HG03442 (cell line): ENCODE measurements around the gene ITIH3.

Source experiments
- ATAC-seq: cut with Tn5 transposase; IDR thresholded peaks from one replicate; pipeline ENCODE4 v1.9.1; 2021; ENCODE audit warnings: mild to moderate bottlenecking, moderate library complexity; ENCODE audit not compliant: unreplicated experiment

ITIH3 gene

DNA sequence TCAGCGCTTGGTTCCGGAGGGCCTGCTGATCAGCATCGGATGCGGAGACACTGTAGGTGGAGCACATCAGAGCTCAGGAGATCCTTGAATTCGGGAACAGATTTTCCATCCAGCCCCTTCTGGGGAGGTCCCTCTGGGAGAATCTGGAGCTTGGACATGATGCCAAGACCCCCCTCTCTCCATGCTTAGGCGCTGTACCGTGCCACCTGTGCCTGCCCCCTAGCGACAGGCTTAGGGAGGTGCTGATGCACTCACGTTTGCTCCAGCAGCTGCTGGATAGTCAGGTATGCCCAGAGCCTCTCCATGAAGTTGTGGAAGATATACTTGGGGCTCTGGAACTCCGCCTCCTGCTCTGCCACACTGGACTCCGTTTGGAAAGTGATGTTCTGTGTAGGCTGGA, 26.1 kb downstream of the ITIH3 start:
- ATAC-seq, result no peak

DNA sequence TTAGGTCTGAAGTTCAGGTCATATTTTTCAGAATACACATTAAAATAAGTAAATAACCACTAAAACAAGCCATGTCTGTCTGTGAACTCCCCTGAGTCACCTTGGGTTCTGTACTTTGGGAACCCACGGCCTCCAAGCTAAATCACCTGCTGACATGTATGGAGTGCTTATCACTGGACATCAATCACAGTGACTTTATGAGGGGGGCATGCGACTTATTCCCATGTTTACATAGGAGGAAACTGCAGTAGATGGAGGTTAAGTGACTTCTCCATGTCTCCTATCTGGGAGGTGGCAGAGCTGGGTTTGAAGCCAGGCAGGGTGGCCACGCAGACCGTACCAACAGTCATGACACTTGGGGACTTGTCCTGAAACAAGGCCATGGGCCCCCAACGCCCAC, 27.8 kb downstream of the ITIH3 start:
- ATAC-seq, result no peak

DNA sequence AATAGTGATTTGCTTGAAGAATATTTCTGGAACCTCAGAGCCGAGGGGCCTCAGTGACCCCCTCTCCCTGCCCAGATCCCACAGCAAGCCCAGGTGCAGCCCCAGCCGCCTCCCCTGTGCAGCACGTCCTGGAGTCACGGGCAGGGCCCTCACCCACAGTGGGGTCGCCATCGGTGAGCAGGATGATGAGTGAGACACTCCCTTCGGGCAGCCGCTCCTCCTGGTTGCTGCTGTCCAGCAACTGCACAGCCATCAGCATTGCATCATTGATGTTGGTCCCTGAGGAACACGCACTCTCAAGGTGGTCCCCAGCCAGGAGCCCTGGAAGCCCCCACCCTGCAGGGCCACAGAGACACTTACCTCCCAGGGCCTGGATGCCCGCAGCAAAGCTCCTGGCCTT, 29.4 kb downstream of the ITIH3 start:
- no peak for ATAC-seq

DNA sequence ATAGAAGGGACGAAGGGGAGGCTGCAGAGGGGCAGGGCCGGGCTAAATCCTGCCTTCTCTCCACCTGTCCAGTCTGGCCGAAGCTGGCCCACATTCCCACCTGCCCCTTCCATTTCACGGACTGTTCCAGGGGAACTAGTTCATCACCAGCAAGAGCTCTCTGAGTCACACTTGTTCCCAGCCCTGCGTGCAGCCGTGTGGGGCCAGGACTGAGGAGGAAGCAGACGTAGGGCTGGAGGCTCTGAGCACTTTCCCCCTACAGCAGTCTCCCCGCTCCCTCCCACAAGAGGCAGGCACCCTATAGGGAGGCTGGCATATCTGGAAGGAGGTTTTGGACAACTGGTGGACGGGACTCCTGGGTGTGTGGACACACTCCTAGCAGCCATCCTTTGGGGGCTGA, 32.8 kb downstream of the ITIH3 start:
- ATAC-seq, result no peak

DNA sequence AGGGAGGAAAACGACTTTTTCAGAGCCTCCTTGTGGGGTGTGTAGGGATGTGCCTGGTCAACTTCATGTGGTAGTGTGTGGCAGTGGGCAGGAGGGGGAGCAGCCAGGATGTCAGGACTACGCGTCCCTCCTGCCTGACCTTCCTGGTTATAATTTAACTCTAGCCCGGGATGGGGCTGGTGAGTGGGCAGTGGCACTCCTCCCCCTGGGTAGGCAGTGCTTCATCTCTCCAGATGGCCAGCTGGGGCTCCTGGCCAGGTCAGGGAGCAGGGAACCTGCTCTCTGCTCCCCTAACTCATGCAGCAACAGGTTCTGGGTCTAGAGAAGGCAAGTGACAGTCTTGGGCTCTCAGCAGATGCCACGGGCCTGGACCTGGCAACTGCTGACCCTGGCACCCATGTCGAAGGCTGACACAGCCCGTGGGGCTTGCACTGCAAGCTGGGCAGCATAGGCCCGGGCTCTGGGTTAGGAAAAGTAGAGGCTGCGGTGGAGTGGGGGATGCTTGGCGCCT, 33.3 kb downstream of the ITIH3 start:
- ATAC-seq, result no peak

DNA sequence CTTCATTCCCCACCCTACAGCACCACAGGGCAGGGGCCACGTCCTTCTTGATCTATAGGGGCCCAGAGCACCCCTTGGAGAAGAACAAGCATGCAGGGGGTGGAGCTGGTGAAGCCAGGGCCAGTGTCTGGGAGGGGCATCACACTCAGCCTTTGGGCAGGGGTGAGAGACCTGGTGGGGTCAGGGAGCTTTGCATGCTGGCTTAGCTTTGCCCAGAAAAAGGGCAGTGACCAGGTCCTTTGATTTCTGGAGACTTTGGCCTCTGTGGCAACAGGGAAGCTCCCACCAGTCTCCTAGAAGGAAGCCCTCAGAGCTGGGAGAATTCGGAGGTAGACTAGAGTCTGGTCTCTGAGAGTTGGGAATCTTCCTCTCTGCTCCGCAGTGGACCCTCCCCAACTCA, 34.9 kb downstream of the ITIH3 start:
- no peak for ATAC-seq

DNA sequence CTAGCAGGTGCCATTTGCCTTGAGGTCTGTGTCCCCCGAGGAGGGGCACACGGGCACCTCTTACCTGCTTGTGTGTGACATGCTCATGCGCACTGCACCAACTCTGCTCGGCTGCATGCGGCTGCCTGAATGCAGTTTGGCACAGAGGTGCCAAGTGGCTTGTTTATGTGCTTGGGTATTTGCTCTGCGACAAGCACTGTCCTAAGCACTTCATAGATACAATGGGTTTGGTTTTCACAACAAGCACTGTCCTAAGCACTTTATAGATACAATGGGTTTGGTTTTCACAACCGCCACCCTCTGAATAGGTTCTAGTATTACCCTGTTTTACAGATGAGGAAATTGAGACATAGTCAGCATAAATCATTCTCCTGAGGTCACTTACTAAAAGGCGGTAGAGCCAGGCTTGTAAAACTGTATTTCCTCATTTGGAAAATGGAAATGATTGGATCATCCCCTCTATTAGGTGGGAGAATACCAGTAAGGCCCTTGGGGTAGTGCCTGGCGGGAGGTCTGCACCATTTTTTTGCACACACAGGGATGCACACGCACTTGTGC, 35.4 kb downstream of the ITIH3 start:
- no peak for ATAC-seq

DNA sequence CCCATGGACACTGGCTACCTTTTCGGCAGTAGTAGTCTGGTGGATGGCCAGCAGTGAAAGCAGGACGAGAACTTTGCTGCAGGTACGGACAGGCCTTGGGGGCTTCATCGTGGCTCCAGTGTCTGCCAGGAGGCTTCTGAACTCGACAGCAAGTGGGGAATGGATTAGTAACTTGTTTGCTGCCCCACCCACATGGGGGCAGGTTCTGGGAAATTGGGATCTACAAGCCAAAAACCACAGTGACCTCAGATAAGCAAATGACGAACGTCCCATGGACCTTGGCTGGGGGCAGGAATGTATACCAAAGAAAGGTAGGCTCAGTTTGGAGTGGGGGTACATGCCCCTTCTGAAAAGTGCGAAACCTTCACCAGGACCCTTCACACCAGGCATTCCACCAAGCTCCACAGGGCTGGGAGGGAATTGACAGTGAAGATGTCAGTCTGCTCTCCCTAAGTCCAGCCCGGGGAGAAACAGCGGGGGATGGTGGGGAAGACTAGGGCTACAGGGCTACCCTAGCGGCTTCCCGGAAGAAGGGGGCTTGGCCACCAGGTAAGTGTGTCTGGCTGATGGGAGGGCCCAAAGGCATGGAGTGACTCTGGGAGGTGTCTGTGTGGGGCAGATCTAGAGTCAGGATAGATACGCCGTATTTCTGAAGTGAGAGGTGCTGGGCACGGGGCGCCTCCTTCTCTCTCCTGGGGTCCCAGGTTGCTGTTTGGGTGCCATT, 36.1 kb downstream of the ITIH3 start, which contains the start of gene ITIH4:
TSS of gene ITIH4 (minus strand) at position 138 of the 724 bp plus-strand sequence. CDS start at position 108, 30 bp downstream.
- no peak for ATAC-seq

DNA sequence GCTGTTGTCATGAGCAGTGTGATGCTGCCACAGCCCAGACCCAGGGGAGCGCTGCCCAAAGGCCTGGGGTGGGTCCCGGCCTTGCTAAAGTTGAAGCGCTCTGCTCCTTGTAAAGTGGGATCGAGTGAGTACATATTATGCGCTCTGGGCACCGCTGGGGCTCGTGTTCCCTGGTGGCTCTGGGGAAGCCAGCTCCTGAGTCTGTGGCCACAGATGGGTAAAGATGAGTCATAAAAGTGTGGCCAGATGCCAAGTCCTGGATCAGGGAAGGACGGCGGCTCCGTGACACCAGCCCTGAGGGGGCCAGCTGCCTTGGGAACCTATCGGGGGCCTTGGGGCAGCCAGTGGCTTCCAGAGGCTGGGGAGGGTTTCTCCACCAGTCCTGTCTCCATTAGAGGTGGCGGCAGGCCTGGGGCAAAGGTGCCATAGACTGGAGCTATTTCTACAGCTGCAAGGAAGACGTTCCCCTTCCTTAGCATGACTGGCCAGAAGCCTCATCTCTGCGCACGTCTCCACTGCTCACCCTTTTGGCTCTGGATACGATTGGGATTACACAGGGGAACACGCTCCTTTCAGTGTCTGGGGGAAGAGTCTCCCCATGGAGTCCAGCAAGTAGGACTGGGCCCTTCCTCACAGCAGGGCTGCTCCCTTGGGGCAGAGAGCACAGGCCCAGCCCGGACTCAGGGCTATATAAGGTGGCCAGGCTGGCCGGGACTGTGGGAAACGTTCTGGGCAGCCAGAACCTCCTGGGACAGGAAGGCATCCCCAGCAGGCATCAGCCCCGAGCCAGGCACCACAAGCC, 37.1 kb downstream of the ITIH3 start:
- no peak for ATAC-seq

DNA sequence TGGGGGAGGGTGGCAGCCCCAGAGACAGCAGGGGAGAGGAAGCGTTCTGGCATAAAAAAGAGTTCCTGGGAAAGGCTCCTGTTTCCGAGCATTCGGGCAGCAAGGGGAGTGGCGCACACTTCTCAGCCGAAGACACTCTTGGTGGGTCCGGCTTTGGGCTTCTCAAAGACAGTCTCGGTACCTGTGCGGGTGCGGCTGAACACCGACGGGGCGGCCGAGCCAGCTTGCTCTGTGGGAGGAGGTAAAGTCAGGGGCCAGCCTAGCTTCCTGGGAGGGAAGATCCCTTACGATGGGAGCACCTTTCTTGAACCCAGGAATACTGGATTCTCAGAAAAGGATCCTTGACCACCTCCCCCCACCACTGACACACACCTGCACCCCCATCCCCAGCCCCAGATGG, 38.6 kb downstream of the ITIH3 start:
- ATAC-seq, result no peak

DNA sequence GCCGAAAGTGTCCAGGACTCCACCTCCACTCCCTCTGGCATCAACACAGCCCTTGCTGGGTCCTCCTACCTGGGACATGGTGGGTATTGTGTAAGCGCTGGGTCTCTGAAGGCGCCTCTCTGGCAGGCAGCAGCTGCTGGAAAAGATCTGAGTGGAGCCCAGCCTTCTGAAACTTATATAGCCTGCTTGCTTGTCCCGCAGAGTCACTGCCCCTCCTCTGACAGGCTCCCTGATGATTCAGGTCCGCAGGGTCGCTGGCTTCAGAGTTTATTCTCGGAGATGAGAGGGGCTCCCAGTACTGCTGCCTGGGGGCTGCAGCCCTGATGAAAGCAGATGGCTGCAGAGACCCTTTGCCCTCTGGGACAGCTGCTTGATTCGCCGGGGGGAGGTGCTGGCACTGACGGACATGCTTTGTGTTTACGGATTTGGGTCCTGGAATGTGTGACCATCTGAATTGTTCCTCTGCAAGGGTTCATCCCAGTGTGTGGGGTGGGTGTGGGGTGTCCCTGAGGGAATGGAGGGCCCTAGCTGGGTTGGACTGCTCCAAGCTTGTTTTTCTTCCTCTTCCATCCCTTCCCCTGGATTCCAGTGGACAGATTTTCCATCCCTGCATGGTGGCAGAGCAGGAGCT, 40.4 kb downstream of the ITIH3 start, which contains the start of gene MUSTN1:
TSS of gene MUSTN1 (minus strand) at position 149 of the 631 bp plus-strand sequence. CDS start at position 78, 71 bp downstream.
- ATAC-seq, result no peak

DNA sequence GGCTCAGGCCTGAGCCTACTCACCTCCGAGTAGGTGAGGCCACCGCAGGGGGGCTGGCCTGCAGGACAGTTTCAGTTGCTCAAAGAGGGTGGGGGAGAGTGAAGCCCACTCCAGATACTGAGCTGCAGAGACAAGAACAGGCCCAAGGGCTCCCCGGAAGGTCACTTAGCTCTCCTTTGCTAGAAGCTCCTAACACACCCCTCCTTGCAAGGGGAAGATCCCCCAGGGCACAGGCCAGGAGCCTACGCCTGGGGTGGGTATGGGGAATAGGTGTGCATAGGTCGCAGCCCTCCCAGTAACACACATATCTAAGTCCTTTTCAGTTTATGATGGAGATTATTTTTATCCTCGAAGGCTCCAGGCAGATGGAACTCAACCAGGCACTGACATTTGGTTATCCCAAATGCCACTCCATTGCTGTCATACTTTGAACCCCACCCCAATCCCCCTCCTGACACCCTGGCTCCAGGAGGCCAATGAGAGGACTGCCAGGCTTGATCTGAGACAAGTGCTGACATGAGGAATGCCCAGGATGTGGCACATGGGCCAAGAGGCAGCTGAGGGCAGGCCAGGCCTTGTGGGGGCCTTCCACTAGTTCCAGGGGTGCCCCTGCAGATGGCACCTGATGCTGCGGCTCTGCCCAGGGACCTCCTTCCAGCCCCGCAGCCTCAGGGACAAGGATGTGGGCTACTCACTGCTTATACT, 41.3 kb downstream of the ITIH3 start:
- no peak for ATAC-seq

DNA sequence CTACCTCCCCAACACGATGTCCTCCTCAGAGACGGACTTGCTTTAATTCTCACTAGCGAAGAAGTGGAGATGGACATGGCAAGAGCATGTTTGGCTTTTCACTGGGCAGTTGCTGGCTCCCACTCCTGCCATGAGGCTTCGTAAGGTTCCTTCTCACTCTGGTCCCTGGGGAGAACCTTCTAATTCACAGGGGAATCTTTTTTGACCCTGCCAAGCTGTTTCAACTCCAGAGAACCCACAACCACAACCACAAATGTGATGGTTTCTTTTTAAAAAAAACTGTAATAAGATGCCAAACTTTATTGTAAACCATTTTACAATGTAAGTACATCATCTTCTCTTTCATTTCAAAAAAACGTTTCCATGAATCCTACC, 41.9 kb downstream of the ITIH3 start:
- no peak for ATAC-seq

DNA sequence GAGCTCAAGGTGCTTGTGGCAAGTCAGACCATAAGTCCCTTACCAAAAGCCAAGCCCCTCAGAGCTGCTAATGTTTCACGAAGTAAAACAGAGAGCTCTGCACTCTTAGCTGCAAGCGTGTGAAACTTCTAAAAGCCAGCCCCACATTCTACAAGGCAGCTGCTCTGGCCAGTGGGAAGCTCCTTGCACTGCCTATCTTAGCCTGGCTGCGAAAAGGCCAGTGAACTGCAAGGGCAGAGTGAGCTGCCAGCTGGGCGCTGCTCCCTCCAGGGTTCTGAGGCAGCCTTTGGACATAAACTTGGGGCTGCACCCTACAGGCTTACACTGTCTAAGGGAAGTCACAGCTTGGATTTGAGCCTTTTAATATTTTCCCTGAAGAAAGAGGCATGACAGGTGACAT, 42.4 kb downstream of the ITIH3 start:
- no peak for ATAC-seq

DNA sequence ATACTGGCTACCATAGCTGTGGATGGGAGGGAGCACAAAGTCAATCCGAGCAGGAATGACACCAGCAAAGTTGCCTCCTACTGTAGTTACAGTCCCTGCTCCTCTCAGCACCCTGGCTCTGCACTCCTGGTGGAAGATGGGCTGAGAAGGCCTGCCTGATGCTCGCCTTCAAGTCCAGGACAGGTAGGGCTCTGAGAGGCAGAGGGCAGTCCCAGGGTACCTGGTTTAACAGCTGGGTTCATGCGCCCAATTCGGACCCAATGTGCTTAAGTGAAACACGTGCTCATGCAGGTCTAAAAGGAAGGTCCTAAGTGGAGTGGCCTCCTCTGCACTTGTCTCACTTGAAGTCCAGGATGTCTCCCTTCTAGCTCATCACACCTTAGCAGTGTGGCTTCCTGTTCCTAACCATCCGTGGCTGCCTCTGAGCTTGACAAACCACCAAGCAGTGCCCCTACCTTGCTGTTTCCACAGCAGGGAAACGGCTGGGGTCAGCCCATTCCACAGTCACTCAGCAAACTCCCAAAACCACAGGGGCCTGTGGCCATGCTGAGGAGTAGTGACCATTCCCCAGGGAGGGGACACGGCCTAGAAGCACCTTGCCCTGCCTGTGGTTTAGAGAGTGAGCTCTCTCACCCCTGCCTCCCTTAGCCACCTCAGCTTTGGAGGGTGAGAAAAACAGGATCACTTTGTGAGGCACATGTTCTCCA, 44.1 kb downstream of the ITIH3 start:
- no peak for ATAC-seq

DNA sequence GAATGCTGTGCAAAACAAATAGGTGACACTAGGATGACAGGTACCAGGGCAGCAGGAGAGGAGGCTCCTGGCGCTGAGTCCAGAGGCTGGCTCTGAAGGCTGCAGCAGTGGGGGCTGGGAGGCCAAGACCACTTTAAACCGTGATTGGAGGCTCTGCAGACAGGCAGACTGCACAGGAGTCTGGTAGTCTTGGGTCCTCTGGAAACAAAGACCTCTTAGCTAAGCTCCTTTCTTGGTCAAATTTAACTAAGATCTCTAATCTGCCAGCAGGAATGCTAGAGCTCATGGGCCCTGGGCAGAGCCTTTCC, 44.6 kb downstream of the ITIH3 start:
- no peak for ATAC-seq

DNA sequence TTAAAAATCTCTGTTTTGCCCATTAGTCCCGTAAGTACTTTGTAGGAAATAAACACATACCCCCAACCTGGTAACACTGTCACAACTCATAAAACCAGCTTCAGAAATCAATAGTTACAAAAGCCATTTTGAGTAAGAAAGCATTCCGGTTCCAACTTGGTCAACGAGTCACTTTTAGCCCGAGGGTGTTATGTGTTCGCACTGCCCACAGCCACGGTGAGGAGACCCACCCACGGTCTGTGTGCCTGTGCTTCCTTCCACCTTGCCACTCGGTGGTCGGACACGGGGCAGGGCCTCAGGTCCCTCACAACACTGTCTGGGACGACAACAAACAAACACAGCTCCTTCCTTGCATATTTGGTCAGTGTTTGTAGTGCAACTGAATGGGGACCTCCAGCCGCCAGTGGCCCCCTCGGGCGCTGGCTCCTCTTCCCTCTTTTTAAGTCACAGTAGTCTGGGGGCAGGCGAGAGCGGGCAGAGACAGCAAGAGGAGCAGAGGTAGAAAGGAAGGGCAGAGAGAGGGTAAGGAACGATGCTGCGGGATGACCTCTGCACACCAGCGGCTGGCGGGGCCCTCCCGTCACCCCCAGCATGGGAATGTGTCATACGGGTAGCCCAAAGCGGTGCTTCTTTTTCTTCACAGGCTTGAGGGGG, 45.4 kb downstream of the ITIH3 start:
- ATAC-seq, result no peak

DNA sequence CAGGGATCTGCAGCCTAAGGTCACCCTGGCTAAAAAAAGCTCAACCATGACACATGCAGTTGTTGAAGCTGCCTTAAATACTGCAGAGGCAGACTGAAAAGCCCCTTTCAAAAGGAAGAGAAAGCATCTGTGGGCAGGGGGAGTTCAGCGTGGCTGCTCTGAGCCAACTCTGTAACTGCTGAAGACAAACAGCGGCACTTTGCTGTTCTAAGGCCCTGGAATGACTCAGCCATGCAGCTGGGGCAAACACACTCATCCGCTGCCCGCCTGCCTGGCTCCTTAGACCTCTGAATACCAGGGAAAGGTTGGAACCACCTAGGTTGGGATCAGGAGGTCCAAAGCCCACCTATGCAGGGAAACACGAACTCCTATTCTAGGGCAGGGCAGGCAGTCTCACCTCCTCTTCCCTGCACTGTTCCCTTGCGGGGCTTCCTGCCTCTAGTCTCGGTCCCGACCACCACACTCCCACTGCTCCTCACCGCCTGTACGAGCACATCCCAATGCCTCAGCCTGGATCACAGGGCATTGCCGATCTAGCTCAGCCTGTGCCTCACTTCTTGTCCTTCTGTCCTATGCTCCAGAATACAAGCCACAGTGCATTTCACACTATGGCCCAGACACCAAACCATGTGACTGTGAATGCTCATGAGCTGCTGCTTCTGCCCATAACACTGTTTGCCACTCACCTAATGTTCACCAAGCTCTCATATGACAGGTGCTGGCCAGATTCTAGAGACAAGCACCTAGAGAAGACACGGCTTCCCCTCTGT, 46.8 kb downstream of the ITIH3 start:
- no peak for ATAC-seq

DNA sequence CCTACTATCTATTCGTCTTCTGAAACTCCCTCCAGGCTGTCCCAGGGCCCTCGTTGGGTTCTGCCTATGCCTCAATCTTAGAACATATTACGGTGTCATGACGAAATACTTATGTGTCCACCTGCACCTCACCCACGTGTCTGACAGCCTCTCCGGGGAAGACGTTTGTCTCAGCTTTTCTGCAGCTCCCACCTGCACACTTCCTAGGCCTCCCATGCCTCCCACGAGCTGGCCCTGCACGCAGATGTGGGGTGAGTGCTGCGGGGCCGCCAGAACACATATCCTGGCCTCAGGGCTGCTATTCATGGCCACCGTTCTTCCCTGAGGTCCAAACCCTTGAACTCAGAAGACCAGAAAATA, 47.4 kb downstream of the ITIH3 start:
- no peak for ATAC-seq
